Stimulated activated naive CD4-positive, alpha-beta T cell (primary cell): Measurements from ENCODE around the gene THRB.

Source experiments
- DNase-seq, 6 experiments: peaks; one replicate each; lab custom pipeline; 2025; lab: John Stamatoyannopoulos, UW

The THRB gene

DNA sequence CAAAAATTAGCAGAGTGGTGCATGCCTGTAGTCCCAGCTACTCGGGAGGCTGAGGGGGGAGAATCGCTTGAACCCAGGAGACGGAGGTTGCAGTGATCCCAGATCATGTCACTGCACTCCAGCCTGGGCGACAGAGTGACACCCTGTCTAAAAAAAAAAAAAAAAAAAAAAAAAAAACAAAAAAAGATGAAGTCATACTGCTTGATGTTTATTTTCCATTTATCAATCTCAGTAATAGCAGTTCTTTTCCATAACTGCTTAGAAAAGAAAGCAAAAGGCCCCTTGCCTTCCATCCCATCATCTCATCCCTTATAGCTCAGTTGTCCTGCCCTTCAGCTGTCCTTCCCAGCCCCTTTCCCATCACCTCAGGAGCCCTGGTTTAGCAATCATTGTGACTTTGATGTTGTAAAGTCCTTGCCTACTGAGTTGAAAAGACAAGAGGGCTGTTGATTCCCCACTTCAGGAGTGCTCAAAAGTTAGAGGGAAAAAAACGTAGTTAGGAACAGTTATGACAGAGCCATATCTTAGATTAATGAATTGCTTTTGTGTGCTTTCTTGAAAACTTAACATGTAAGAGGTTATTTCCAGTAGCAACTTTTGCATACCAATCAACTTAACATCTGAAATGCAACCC lies 18.0 kb upstream of the THRB start:
- DNase-seq: no peak

DNA sequence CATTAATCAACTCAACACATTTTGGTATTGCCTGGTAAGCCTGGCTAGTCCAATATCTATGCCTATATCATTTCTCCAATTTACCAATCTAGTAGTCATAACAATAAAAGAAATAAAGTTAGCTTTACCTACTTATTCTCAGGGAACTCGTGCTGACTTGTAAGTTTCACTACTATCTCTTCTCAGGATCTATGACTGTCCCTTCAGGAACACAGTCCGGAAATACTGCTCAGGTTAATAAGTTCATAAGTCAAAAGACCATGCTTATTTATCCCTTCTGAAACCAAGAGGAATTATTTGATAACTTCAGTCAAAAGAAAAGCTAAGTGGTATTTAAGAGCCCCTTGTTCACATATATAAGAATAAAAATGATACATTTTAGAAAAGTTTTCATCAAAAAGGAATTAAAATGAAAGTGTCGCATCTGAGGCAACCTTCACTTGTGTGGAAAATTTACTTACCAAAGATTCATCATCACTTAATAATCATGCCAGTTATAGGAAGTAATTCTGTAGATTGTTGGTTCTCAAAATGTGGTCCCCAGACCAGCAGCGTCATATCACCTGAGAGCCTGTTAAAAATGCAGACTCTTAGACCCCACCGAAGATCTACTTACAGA lies 15.5 kb upstream of the THRB start:
- DNase-seq: no peak

DNA sequence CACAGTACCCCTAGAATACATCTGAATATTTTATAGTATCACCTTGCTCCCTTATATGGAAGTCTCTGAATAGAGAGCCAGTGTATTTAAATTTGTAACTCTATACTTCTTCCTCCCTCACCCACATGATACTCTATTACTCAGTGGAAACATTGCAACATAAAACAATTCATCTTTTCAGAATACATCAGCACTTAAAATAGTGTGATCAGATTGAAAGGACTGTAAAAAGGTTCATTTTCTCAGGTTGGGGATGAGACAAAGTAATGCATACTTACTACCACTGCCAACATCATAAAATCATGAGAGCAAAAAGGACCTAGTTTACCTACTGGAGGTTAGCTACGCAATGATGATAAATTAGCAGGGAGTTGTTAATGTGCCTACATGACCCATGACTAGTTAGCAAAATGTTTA lies 13.8 kb upstream of the THRB start:
- DNase-seq: no peak

DNA sequence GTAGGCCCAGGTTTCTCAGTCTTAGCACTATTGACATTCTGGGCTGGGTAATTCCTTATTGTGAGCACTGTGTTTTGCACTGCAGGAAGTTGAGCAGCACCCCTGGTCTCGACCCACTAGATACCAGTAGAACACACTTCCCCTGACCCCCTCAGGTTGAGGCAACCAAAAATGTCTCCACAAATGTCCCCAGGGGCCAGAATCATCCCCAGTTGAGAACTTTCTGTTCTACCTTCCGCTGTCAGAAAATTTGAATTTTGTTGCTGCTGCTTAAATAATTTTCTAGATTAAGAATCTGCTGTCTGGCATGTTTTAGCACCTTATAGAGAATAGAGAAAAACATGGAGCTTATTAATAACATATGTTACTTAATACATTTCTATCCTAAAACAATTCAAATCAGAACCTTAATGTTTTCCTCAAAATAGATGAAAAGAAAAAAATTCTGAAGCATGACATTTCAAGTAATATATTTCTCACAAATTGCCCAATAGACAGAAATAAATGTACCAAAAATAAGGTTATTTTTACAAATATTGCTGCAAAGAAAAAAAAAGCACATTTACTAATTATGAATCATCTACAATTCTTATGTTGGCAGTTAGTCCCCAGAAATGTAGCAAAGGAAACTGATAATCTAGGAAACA lies 13.2 kb upstream of the THRB start:
- DNase-seq: no peak

DNA sequence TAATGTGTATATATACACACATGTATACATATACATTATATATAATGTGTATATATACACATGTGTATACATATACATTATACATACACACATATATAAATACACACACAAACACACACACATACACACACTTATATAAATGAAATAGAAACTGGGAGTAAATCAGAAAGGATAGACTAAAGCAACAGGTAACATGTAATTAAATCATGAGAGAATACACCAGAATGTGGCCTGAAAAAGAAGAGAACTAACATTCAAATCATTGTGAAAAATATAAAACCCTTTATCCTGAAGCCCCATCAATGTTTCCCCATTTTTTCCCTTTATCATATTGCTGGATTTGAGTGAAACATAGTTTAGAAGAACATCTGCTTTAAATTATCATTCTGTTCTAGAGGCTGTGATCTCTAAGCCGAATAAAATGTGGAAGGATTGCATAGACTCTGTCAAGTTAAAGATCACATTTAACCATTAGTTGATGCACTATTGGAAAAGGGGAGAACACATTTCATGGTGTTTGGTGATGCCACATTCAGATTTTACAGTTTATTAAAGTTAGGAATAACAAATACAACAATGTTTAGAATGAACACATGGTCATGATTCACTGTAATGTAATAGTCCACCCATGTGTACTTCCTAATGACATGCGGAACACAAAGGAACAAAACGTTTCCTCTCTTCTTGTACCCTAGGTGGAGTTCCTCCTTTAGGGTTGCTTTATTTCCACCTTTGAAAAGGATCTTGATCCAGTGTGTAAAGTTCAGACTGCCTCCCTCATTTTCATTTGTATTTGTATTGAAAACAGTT lies 12.5 kb upstream of the THRB start:
- DNase-seq: no peak

DNA sequence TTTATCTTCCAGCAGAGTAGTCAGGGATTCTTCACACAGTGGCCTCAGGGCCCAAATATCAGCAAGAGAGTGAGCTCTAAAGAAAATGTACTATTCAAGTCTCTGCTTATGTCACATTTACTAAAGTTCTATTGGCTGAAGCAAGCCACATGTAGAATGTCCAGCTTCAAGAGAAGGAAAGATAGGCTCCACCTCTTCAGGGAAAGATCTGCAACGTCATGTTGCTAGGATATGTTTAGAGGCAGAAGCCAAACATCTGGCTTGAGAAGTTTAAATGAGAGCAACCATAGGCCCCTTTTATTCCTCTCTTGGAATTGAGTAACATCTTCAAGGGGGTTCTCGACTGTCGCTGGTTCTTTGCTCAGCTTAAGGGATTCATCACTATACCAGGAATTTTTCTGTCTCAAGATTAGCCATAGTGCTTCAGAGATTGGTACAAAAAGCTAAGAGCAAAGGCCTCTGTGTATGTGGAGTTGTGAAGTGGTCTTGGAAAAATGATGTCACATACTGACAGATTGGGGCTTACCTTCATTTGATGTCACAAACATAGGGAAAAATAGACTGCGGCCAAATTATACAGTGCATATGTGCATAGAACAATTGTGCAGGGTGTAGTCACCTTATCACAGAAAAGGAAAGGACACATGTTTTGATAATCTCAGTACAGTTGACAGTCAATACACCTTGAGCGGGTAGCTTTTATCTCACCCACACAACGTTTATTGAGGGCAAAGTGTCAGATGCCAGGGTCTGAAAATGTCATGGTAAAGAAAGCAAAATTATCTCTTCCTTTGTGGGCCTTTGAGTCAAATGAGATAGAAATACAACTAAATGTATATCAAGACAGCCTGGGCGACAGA lies 11.3 kb upstream of the THRB start:
- no peak for DNase-seq

DNA sequence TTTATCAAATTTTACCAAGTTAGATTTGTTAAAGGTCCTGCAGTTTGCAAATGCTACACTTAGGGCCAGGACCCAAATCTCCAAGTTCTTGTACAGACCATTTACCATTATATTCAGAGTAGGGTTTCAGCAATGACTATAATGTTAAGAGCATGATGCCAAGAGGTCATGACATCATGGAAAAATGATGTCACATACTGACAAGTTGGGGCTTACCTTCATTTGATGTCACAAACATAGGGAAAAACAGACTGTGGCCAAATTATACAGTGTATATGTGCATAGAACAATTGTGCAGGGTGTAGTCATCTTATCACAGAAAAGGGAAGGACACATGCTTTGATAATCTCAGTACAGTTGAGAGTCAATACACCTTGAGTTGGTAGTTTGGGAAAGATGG lies 10.1 kb upstream of the THRB start:
- DNase-seq: no peak

DNA sequence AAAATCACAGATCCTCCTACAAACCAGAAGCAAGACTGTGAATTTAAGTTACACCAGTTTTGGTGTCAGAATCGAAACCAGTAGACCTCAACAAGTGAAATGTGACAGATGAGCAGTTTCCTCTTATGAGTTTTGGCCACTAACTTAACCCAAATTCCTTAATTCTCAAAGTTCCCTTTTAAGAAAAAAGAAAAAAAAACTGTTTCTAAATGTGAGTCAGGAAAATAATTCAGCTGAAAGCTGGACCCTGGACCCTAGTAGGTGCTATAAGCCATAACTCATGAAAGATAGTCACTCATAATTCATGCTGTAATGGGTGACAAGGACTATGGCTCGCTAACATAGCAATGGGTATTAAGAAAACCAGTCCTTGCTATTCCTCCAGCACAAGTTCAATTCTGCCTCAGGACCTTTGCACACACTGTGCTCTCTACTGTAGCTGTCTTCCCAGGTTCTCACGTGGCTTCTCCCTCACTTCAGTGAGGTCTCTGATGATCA lies 9.0 kb upstream of the THRB start:
- DNase-seq: no peak

DNA sequence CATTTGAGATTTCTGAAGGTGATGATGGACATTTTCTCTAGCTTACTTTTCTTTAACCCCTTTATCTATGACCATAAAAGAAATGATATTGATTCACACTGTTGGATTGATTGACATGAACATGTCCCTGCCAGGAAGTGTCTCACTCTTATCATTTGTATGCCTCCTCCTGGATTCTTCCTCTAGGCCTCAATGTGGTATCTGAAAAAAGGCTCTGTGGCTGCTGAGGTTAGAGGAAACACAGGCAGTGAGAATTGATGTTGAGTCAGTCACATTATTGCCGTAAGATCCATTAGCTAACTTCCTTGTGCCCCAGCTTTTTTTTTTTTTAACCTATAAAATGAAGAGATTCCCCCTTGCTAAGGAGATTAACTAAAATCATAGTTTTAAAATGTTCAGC lies 8.0 kb upstream of the THRB start:
- DNase-seq: no peak

DNA sequence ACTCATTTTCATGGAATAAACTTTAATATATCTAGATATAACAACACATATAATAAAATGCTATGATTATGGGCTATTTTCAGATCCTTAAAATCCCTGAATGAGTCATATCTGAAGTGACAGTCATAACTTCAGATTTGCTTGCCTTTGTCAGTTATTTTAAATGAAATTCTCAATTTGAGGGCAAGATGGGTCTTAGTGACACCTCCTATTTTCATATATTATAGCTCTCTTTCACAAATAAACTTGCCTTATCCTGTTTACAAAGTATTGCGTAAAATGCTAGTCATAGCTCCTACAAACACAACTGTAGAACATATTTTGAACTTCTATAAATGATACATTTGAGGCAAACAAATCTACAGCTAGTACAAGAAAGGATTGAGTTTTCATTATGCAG lies 6.2 kb upstream of the THRB start:
- DNase-seq: no peak

DNA sequence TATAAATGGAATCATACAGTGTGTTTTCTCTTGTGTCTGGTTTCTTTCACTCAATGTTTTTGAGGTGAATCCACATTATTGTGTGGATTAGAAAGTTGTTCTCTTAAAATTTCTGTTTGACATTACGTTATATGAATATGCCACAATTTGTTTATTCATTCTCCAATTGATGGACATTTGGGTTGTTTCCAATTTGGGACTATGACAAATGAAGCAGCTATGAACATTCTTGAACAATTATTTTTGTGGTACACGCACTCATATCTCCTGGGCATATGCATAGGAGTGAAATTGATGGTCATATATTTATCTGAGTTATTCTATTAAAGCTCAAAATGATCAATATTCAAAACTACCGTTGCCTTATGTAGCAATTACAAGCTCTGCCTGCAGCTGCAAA lies 5.3 kb upstream of the THRB start:
- no peak for DNase-seq

DNA sequence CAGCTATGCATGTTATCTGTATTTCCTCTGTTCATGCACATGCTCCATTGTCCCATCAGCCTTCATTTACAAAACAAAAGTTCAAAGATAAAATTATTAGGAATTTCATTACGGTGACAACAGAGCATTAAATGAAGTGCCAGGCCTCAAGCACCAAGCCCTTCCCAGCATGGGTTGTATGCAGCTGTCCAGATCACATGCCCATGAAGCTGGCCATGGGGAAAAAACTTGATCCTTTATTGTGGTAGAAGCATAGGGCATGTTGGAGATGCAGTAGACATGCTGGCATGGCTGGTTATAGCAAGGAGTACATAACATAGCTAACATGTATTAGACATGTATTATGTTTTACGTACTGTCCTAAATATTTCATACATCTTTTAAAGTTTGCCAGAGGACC lies 4.1 kb upstream of the THRB start:
- no peak for DNase-seq

DNA sequence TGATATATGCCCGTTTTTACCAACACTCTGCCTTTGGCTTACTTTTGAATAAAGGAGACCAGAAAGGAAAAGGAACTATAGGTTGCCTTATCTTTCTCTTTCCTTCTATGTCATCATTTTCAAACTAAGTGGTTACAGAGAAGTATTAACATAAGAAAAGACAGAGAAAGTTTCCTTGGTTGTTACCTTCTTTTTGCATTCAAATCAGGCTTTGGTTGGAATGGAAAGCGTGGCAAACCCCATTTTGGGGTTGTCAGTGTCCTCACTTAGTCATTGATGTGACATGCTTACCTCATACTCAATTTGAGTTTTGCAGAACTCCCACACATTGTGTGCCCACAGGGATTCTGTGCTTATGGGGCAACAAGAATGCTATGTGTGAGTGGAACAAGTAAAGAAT lies 3.7 kb upstream of the THRB start:
- no peak for DNase-seq

DNA sequence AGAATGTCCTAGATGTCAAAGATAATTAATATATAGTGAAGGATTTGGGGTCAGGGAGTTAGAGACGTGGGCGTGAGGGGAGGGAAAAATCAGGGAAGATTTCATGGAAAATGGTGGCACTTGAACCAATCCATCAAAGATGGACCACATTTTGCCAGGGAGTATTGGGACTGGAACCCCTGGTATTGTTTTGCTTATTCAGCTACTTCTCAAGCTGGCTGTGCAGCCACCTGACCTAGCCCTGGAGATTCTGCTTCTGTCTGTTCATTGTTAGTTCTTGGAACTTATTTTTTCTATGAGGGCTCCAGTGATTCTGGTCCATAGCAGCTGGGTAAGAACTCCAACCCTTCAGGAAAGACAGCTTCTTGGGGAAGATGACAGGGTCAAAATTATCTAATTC lies 3.3 kb upstream of the THRB start:
- no peak for DNase-seq

DNA sequence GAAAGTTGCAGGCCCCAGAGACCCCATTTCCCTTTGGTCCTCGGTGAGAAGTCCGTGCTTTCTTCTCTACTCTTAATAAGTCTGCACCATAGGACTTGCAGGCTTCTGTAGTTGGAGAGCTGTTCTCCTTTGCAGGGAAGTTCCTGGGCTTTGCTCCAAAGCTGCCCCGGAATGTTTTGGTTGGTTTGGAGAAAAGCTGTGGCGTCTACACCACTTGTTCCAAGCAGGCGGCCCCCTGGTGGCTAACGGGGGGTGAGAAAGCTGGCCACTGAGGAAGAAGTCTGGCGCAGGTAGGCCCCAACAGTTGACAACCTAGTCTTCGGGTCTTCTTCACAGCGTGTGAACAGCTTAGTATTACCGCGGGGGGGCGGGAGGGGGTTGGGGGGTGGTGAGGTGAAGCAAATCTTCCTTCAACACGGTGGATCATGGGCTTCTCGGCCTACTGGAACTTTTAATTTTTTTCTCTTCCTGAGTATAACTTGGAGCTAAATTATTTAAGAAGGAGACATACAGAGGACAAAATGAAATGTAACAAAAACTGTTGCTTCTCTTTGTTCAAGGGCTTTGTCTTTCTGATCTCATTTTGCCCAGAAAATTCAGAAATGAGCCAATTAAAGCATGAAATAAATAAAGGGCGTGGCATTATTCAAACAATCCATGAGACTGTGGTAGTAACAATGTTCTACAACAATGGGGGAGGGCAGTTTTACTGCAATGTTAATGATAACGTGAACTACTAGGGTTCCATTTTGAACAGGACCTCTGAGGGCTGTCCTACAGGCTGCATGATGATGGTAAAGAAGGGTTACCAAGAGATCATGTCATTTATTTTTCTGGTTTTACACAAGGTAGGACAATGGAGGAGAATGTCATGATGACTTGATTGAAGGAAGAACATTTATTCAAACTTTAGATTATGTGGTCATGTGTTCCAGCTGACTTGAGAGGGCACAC lies 2.2 kb upstream of the THRB start:
- DNase-seq: no peak

DNA sequence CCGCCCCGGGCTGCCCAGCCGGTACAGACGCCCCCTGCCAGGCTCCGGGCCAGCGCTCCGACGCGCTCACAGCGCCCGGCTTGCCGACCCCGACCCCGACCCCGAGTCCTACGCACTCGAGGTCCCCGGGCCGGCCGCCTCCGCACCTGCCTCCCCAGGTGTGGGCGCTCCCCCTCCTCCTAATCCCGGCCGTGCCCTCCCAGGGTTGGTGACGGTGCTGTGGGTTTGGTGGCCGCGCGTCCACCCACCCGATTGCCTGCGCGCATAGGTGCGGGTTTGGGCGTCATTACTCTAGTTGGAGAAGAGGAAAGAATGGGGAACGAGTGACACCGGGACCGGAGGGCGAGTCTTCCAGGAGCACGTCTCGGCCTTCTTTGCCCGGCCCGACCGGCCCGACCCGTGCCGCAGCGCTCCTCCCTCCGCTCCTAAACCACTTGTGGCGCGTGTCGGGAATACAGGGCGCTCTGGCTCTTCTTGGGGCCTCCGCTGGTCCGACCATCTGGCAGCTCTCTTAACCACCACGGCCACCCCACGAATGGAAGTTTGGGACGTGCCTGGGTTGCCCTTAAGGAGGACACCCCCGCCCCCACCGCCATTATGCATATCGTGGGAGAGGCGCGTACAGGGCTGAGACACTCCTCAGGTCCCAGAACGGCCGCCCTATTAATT lies 810 bp upstream of the THRB start:
- DNase-seq: no peak

DNA sequence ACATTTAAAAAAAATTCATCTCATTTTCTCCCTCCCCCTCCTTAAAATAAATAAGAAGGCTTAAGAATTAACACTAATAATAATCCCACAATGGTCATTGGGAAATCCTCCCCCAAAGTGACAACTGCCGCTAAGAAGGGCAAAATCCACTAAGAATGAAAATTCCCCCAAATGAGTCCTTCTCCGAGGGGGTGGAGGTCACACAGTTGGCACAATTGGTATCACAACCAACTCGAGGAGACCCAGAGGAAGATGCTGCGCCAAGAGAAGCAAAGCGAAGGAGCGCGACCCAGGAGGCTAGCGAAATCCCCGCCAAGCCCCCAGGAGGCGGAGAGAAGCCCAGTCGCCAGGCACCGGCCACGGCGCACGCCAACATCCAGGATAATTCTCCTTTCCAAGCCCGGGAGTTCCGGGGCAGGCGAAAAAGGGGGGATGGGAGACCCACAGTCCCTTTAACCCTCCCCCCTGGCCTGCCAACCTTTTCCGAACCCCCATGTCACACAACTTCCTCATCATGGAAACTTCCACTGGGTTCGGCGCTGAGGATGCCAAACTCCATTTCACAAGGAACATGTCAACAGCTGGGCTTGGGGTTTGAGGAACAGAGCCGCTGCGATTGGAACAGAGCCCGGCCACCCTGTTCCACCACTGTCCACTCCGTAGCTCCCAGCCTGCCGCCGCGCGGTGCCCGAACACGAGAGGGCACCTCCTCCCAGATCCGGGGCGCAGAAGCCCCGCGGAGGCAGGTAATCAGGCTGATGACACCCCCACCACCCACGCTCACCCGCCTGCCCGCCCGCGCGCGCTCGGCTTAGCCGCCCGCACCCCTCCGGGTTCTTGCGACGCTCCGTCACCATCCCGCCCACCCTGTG lies 668 bp downstream of the THRB start:
- DNase-seq: no peak

DNA sequence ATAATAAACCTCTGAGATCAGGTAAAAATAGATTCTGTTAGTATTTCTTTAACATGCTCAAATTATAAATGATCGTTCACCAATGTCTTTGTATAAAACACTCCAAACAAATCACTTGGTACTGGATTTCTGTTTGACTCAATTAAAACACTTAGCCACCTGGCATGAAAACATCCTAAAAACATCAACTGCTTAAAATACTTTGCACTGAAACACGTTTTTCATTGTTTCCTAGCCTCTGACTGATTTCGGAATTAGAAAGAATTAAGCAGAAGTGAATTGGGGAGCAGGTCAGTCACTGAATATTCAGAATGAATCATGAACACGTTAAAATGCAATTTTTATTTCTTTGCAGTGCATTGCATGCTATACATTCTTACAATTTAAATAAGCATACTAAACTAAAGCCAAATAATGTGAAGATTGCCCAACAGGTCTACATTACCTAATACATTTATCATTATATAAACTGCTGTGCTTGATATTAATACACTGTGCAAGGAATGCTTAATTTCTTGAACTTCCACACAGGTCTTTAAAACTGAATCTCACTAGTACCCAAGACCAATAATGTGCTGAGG lies 1.6 kb downstream of the THRB start:
- DNase-seq: no peak

DNA sequence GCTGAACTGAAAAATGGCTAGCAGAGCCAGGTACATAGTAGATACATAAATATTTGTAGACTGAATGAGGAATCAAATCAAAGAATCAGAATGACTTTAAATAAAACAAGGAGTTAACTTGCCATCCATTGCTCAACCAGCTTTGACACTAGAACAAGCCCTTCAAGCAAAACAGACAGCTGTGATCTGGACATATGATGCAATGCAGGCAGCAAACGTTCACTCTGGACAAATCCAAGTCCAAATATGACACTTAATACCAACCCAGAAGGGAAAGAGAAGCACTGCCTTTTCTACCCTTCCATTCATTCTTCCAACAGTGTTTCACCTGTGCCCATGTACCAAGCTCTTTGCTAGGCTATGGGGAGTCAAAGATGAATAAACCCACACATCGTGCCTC lies 4.5 kb downstream of the THRB start:
- DNase-seq: no peak
